ENCODE measurements around the gene TXNRD1. TPM values are rescaled to one million over a fixed set of nuclear protein-coding genes. Genes with fewer than 3 reads are reported as not detected.

TXNRD1 gene
- total RNA-seq, 4 donors from 2014 or later: 170 to 313 (median 247) TPM

- ATAC-seq (ENCODE audit: low FRiP score): no peak
Measured at GRCh38 chr12:104299842-104300481, 84.4 kb downstream of the TXNRD1 start.

GRCh38 chr12:104303538-104304151 is 88.1 kb downstream of the TXNRD1 start, which contains the start of gene EID3:
Gene EID3, plus strand, starts transcription at chr12:104303739. Its CDS starts 196 bp downstream, at chr12:104303935.
- peak; percentile 89 for ATAC-seq (ENCODE audit: low FRiP score)
- peak; percentile 55 for DNase-seq (ENCODE audit: low spot score)
- TF ChIP-seq, protein P1, sequence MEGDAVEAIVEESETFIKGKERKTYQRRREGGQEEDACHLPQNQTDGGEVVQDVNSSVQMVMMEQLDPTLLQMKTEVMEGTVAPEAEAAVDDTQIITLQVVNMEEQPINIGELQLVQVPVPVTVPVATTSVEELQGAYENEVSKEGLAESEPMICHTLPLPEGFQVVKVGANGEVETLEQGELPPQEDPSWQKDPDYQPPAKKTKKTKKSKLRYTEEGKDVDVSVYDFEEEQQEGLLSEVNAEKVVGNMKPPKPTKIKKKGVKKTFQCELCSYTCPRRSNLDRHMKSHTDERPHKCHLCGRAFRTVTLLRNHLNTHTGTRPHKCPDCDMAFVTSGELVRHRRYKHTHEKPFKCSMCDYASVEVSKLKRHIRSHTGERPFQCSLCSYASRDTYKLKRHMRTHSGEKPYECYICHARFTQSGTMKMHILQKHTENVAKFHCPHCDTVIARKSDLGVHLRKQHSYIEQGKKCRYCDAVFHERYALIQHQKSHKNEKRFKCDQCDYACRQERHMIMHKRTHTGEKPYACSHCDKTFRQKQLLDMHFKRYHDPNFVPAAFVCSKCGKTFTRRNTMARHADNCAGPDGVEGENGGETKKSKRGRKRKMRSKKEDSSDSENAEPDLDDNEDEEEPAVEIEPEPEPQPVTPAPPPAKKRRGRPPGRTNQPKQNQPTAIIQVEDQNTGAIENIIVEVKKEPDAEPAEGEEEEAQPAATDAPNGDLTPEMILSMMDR (IDR thresholded peaks at IDR 0.05): no peak

More at GRCh38 chr12:104299842-104300481, 84.4 kb downstream of the TXNRD1 start:
- no peak for DNase-seq (ENCODE audit: low spot score)
- TF ChIP-seq, protein P1 (IDR thresholded peaks at IDR 0.05): no peak

DNA sequence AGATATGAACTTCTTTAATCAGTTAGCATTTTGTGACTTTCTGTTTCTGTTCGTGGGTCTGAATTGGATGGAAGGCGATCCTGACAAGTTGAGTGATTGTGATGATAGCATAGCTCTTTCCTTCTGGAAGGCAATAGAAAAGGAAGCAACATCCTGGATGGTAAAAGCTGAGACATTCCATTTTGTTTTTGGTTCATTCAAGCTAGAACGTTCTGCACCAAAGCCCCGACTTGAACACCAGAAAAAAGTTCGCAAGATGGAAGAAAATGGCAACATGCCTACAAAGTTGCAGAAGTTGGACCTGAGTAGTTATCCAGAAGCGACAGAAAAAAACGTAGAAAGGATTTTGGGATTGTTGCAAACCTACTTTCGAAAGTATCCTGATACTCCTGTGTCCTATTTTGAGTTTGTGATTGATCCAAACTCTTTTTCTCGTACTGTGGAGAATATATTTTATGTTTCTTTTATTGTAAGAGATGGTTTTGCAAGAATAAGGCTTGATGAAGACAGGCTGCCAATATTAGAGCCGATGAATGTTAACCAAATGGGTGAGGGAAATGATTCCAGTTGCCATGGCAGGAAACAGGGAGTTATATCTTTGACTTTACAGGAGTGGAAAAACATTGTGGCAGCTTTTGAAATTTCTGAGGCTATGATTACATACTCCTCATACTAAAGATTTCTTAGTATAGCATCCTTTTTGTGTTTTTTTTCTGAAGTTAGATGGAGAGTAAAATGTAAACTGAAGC is 88.9 kb downstream of the TXNRD1 start:
- DNase-seq (ENCODE audit: low spot score) (no peak), ATAC-seq (ENCODE audit: low FRiP score) (no peak)
- TF ChIP-seq, protein P1 (IDR thresholded peaks at IDR 0.05): no peak

- TF ChIP-seq, protein P1 (IDR thresholded peaks at IDR 0.05): no peak
- ATAC-seq (ENCODE audit: low FRiP score) (no peak), DNase-seq (ENCODE audit: low spot score) (no peak)
Measured at GRCh38 chr12:104305349-104305748, 89.8 kb downstream of the TXNRD1 start.

GRCh38 chr12:104306376-104306775 is 90.8 kb downstream of the TXNRD1 start:
- ATAC-seq (ENCODE audit: low FRiP score): no peak
- no peak for DNase-seq (ENCODE audit: low spot score)
- TF ChIP-seq, protein P1 (IDR thresholded peaks at IDR 0.05): no peak

DNA sequence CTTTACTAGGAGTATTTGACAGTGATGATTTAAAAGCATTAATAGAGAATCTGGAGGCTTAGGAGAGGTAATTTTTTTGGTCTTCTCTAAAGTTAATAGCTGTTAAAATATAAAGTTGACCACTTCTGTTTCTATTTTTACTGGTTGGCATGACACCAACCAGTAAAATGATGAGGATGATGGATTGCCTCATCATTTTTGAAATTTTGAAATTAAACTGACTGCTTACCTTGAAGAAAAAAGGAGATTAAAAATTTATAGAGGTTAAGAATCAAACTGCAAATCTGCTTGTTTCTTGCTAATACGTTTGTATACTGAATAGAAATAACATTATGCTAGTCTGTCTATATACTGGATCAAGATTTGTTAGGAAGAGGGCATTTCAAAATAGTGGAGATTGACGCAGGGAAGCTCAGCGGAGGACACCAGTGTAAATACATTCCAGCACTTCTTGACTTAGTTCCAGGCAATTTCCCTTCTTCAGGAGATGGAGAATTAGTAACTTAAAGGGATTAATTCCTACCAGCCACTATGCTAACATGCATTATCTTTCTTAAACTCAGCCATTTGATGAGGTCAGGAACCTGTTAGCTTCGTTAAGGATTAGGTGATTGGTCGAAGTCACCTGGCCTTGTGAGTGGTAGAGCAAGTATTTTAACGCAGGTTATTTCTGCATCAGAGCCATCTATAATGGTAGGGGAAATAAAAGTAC is 91.5 kb downstream of the TXNRD1 start:
- TF ChIP-seq, protein P1 (IDR thresholded peaks at IDR 0.05): no peak
- ATAC-seq (ENCODE audit: low FRiP score) (no peak), DNase-seq (ENCODE audit: low spot score) (no peak)
